Stomach (tissue), 19 donors: ENCODE measurements around the gene TOX3. TPM values are rescaled to one million over a fixed set of nuclear protein-coding genes. Genes with fewer than 3 reads are reported as not detected.
A peak's percentile ranks its signal among the peaks of the same experiment; 100 is the strongest.

ENCODE experiments used
- DNase-seq, 2 donors: peaks; one replicate each; pipeline versions ENCODE4 v3.0.0 to v3.0.0-alpha.2; 2013 to 2019
- H3K27ac ChIP-seq, 5 donors: fragments of 200-600 bp in 4 of 5; sonication (generic) in 4 of 5; one replicate each; pipeline ENCODE4 v1.5.1; 2013 to 2019; ENCODE audit warnings: mild to moderate bottlenecking in 1 of 5, moderate library complexity in 1 of 5
- H3K27me3 ChIP-seq, 3 donors: fragments of 200-600 bp; sonication (generic); one replicate each; pipeline ENCODE4 v1.5.1; 2017 to 2019; ENCODE audit warnings: mixed run types in 1 of 3
- H3K36me3 ChIP-seq, 4 donors: fragments of 200-600 bp; sonication (generic); 1 replicate in 3 of 4; 2 replicates in 1 of 4; pipeline ENCODE4 v1.5.1; 2016 to 2019
- H3K4me1 ChIP-seq, 4 donors: fragments of 200-600 bp; sonication (generic); one replicate each; pipeline ENCODE4 v1.5.1; 2016 to 2019
- H3K4me3 ChIP-seq, 4 donors: fragments of 200-600 bp; sonication (generic) in 3 of 4; one replicate each; pipeline ENCODE4 v1.5.1; 2016 to 2019; ENCODE audit warnings: mild to moderate bottlenecking in 1 of 4
- H3K9me3 ChIP-seq, 4 donors: fragments of 200-600 bp; sonication (generic); one replicate each; pipeline ENCODE4 v1.5.1; 2016 to 2019
- CTCF ChIP-seq, 7 experiments: fragments of 450-650 bp in 4 of 7; fragments of 200-600 bp in 3 of 7; sonication (generic) in 3 of 7; IDR thresholded peaks; one replicate each; pipeline ENCODE4 v1.5.1; 2016 to 2019; ENCODE audit warnings: antibody characterized with exemption in 7 of 7, control low read depth in 2 of 7, mild to moderate bottlenecking in 1 of 7
- EP300 ChIP-seq: sonication (generic); formaldehyde crosslinking; IDR thresholded peaks from one replicate; pipeline ENCODE4 v1.6.1; 2017; ENCODE audit warnings: antibody characterized with exemption
- POLR2A ChIP-seq, 4 donors: fragments of 450-650 bp; IDR thresholded peaks; one replicate each; pipeline ENCODE4 v1.6.1; 2016; ENCODE audit warnings: antibody characterized with exemption in 4 of 4, control low read depth in 2 of 4, mild to moderate bottlenecking in 1 of 4, moderate library complexity in 1 of 4
- POLR2AphosphoS5 ChIP-seq, 3 donors: sonication (generic); formaldehyde crosslinking; IDR thresholded peaks; one replicate each; pipeline ENCODE4 v1.6.1; 2016; ENCODE audit warnings: antibody characterized with exemption in 3 of 3
- WGBS, 5 donors: extraction: QIAGEN DNeasy Blood & Tissue Kit in 3 of 5; methylation state at CpG; one replicate each; pipeline versions ENCODE4 v1.1.5 to v1.1.7; 2013 to 2018; 5-methylcytosine and 5-hydroxymethylcytosine counted together
- intact Hi-C: fragments of 100-400 bp; cut with DNase I; formaldehyde crosslinking; loops from one replicate; pipeline ENCODE4 v1.15.1; 2023; ENCODE audit warnings: low total_unique reads
- long read RNA-seq, 10 donors: transcript quantifications; one replicate each; lab custom pipeline, GENCODE V29; 2026
- polyA plus RNA-seq, 3 donors: library from polyadenylated mRNA; stranded (reverse); fragments of 200-250 nt; gene quantifications; one replicate each; pipeline ENCODE4 v1.2.3, GENCODE V29; 2013
- total RNA-seq, 5 donors: library from RNA; depleted of rRNA; stranded (reverse); fragments of >200 nt; gene quantifications; one replicate each; pipeline versions ENCODE4 v1.1.0 to v1.2.3, GENCODE V29; 2014 to 2016
- donor health status: healthy with polysubstance abuse.
- donor health status: Bipolar disorder and iron deficiency.
- donor health status: healthy.

TOX3 gene
- total RNA-seq: 100 to 1,000 TPM in 1 of 5 donors, 10 to 100 TPM in 2, 1 to 10 TPM in 2; 7.2 to 169 (median 14.2) TPM
- 10 to 100 TPM in 1 of 3 donors, 1 to 10 TPM in 2; 6.4 to 12.4 (median 9.8) TPM for polyA plus RNA-seq
- long read RNA-seq, donor 1: 0 reads
- long read RNA-seq, donor 2, partial matches to known transcripts: 0 of 2 reads
- long read RNA-seq, donor 2, other reads (novel, unspliced or antisense): 0 of 2 reads
- long read RNA-seq, donor 3, partial matches to known transcripts: 19 of 24 reads
- long read RNA-seq, donor 3, other reads (novel, unspliced or antisense): 0 of 24 reads
- long read RNA-seq, donor 4: 0 reads
- long read RNA-seq, donor 5, transcript TOX3-201 (7 exons, 3,233 nt): major isoform, 6 of 23 reads
- long read RNA-seq, donor 5, partial matches to known transcripts: 17 of 23 reads
- long read RNA-seq, donor 5, other reads (novel, unspliced or antisense): 0 of 23 reads
- long read RNA-seq, donor 6, transcript TOX3-201 (7 exons, 3,233 nt): major isoform, 19 of 31 reads
- long read RNA-seq, donor 6, partial matches to known transcripts: 6 of 31 reads
- long read RNA-seq, donor 6, other reads (novel, unspliced or antisense): 5 of 31 reads
- long read RNA-seq, donor 7, partial matches to known transcripts: 5 of 7 reads
- long read RNA-seq, donor 7, other reads (novel, unspliced or antisense): 0 of 7 reads
- long read RNA-seq, donor 8, partial matches to known transcripts: 29 of 36 reads
- long read RNA-seq, donor 8, other reads (novel, unspliced or antisense): 0 of 36 reads
- long read RNA-seq, donor 9, partial matches to known transcripts: 19 of 22 reads
- long read RNA-seq, donor 9, other reads (novel, unspliced or antisense): 0 of 22 reads
- long read RNA-seq, donor 10, partial matches to known transcripts: 0 of 1 reads
- long read RNA-seq, donor 10, other reads (novel, unspliced or antisense): 0 of 1 reads

GRCh38 chr16:52547004-52547833 lies at the start of gene TOX3:
TOX3 (minus strand) TSS chr16:52547143; CDS start chr16:52546723, 420 bp downstream.
- no peak for TF ChIP-seq CTCF (IDR thresholded peaks at IDR 0.05)
- TF ChIP-seq POLR2AphosphoS5 (IDR thresholded peaks at IDR 0.05): peak in 2 of 3 donors; percentile 35 to 52
- DNase-seq: peak; percentile 78 to 87
- intact Hi-C loops: no loop called here

GRCh38 chr16:52592778-52593177 lies 45.8 kb upstream of the TOX3 start:
- DNase-seq: no peak
- WGBS, 5 donors: 51 to 70% (median 65%) methylated on average over 2 of the region's 2 CpGs

More at GRCh38 chr16:52547004-52547833, at the start of gene TOX3:
- Histone ChIP-seq H3K27me3 (peaks cover 0 to 31% (median 12%) of the 10 kb centered on the region in 3 donors), H3K36me3 (no peaks in the 10 kb centered on the region), H3K27ac (peak within 1 kb of the TSS; percentile 88 to 97 (median 93)), H3K9me3 (no peaks in the 10 kb centered on the region), H3K4me1 (peaks cover 10 to 55% (median 28%) of the 10 kb centered on the region in 4 donors), H3K4me3 (peak within 1 kb of the TSS; percentile 68 to 76 (median 74))
- WGBS, 5 donors: 3 to 13% (median 4%) methylated on average over 27 to 58 of the region's 83 CpGs

GRCh38 chr16:52591934-52592592 lies 45.1 kb upstream of the TOX3 start:
- Histone ChIP-seq H3K36me3 (no peaks in the 10 kb centered on the region), H3K4me3 (no peak overlapping the region), H3K9me3 (no peaks in the 10 kb centered on the region), H3K4me1 (peaks cover 0 to 15% (median 2%) of the 10 kb centered on the region in 4 donors), H3K27me3 (no peaks in the 10 kb centered on the region), H3K27ac (no peak overlapping the region)
- TF ChIP-seq CTCF (IDR thresholded peaks at IDR 0.05): no peak
- intact Hi-C loops: no loop called here
- peak in 1 of 2 donors; percentile 54 for DNase-seq
- 38 to 49% (median 43%) methylated on average over 5 of the region's 5 CpGs for WGBS, 5 donors

More at GRCh38 chr16:52592778-52593177, 45.8 kb upstream of the TOX3 start:
- no peak overlapping the region for H3K27ac ChIP-seq
- no peak for TF ChIP-seq POLR2AphosphoS5 (IDR thresholded peaks at IDR 0.05)
- TF ChIP-seq EP300: no peak
- no peak for TF ChIP-seq POLR2A (IDR thresholded peaks at IDR 0.05)
- TF ChIP-seq CTCF (IDR thresholded peaks at IDR 0.05): no peak
- H3K9me3 ChIP-seq: no peaks in the 10 kb centered on the region
- H3K4me1 ChIP-seq: peaks cover 0 to 22% (median 5%) of the 10 kb centered on the region in 4 donors
- no peak overlapping the region for H3K4me3 ChIP-seq
- H3K27me3 ChIP-seq: no peaks in the 10 kb centered on the region
- intact Hi-C loops: no loop called here
- no peaks in the 10 kb centered on the region for H3K36me3 ChIP-seq
